ENCODE results near the gene SNAPC1. TPM values are rescaled to one million over a fixed set of nuclear protein-coding genes. Genes with fewer than 3 reads are reported as not detected.

Gene SNAPC1
- total RNA-seq, 1 donor = 9.9 TPM

GRCh38 chr14:61720741-61721140 is 41.5 kb upstream of the SNAPC1 start:
- TF ChIP-seq CTCF (IDR thresholded peaks at IDR 0.05; ENCODE audit: insufficient read depth, low read length) = no peak
- H3K4me3 ChIP-seq (ENCODE audit: low read depth, low read length) = no peak overlapping the region

GRCh38 chr14:61724133-61724532 is 38.1 kb upstream of the SNAPC1 start:
- no peak for TF ChIP-seq CTCF (IDR thresholded peaks at IDR 0.05; ENCODE audit: insufficient read depth, low read length)
- H3K4me3 ChIP-seq (ENCODE audit: low read depth, low read length) = no peak overlapping the region
- no peak for DNase-seq (ENCODE audit: low read depth)

More at GRCh38 chr14:61720741-61721140, 41.5 kb upstream of the SNAPC1 start:
- DNase-seq (ENCODE audit: low read depth) = no peak

- DNase-seq (ENCODE audit: low read depth) = no peak
- no peak for TF ChIP-seq CTCF (IDR thresholded peaks at IDR 0.05; ENCODE audit: insufficient read depth, low read length)
- H3K4me3 ChIP-seq (ENCODE audit: low read depth, low read length) = no peak overlapping the region
Observed at GRCh38 chr14:61726778-61727658, 35.2 kb upstream of the SNAPC1 start.

- peak; percentile 42 for TF ChIP-seq CTCF (IDR thresholded peaks at IDR 0.05; ENCODE audit: insufficient read depth, low read length)
- peak; percentile 52 for DNase-seq (ENCODE audit: low read depth)
Observed at GRCh38 chr14:61730756-61731373, 31.4 kb upstream of the SNAPC1 start.

GRCh38 chr14:61733972-61734371 is 28.2 kb upstream of the SNAPC1 start:
- H3K4me3 ChIP-seq (ENCODE audit: low read depth, low read length) = no peak overlapping the region
- no peak for DNase-seq (ENCODE audit: low read depth)

More at GRCh38 chr14:61730756-61731373, 31.4 kb upstream of the SNAPC1 start:
- no peak overlapping the region for H3K4me3 ChIP-seq (ENCODE audit: low read depth, low read length)

GRCh38 chr14:61736751-61737150 is 25.5 kb upstream of the SNAPC1 start:
- no peak for DNase-seq (ENCODE audit: low read depth)
- H3K4me3 ChIP-seq (ENCODE audit: low read depth, low read length) = no peak overlapping the region
- TF ChIP-seq CTCF (IDR thresholded peaks at IDR 0.05; ENCODE audit: insufficient read depth, low read length) = no peak

More at GRCh38 chr14:61733972-61734371, 28.2 kb upstream of the SNAPC1 start:
- TF ChIP-seq CTCF (IDR thresholded peaks at IDR 0.05; ENCODE audit: insufficient read depth, low read length) = peak; percentile 11

All from fibroblast of the aortic adventitia (primary cell).